Measurements from ENCODE around the gene AGPAT4. TPM values are rescaled to one million over a fixed set of nuclear protein-coding genes. Genes with fewer than 3 reads are reported as not detected.
"Not testable (repeated sequence)": the region's sequence is repeated elsewhere in the genome, so short reads cannot be mapped to it uniquely, and the experiment has no call there.

Gene AGPAT4
- total RNA-seq, 1 experiment from 2014 or later: 5.7 TPM

- peak; percentile 44 for DNase-seq (ENCODE audit: low read depth)
These were observed 133.9 kb downstream of the AGPAT4 start for GRCh38 chr6:161139766-161140553.

DNA sequence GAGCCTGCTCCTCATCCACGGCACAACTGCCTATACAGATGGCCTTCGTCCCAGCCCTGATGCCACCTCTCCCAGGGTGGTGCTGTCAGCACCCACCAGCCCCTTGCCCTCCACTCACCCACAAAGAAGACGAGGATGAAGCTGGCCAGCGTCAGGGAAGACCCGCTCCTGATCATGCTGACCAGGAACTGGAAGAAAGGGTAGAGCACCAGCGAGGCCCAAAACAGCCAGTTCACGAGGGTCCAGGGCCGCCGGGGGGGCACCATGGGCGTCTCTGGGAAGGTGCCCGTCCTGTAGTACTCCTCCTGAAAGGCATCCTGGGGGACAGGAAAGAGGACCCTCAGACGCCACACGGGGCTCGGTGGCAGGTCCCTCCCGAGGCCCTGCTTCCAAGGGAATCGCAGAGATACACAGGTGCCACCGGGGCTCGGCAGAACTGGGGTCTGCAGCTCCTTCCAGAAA, 134.5 kb downstream of the AGPAT4 start:
- no peak for DNase-seq (ENCODE audit: low read depth)

GRCh38 chr6:161138543-161139303, 135.1 kb downstream of the AGPAT4 start:
- no peak for DNase-seq (ENCODE audit: low read depth)

DNA sequence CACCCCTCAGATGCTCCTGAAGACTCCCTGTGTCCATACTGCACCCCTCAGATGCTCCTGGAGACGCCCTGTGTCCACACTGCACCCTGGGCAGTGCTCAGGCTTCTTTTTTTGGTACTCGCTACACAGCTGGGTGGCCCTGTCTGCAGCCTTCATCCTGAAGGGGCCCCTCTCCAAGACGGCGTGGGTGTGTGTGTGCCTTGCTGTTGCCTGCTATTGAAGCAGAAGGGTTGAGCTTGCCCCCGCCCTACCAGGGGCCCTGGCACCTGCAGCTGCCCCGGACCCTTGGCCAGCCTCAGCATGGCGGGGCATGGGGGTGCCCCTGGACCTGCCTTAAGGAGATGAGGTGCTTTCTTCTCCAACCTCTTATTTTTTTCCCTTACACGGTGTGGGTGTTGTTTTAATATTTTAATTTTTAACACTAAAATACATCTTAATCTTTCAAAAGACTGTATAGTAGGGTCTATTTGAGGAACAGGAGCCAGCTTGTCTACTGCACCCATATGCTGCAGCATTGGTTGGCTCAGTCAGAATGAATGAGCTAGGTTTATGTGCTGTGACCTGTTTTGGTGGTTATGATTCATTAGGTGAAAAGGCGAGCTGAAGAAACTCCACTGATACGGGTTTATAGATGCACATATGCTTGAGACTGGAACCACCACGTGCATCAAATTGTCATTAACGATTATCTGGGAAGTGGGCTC, 135.9 kb downstream of the AGPAT4 start:
- DNase-seq (ENCODE audit: low read depth): peak; percentile 34

GRCh38 chr6:161137320-161137719, 136.5 kb downstream of the AGPAT4 start:
- DNase-seq (ENCODE audit: low read depth): no peak

DNA sequence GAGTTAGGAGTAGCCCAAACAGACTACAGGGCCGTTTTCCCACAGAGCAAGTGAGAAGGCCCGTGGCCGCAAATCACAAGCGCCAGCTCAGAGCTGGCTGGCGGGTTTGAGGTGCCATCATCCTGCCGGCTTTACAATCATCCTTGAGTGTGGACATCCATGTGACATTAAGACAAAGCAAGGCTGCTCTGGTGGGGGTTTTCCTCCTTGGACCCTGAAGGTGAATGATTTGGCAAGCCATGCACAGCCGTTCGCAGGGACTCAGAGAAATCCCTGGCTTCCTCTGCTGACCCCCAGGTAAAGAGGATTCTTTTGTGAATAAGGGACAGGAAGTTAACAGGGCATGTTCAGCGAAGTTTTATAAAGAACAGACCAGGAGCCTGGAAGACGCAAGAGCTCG, 137.2 kb downstream of the AGPAT4 start:
- DNase-seq (ENCODE audit: low read depth): no peak

GRCh38 chr6:161135695-161136591, 137.9 kb downstream of the AGPAT4 start:
- DNase-seq (ENCODE audit: low read depth): no peak

GRCh38 chr6:161134550-161135298, 139.1 kb downstream of the AGPAT4 start:
- no peak for DNase-seq (ENCODE audit: low read depth)

- DNase-seq (ENCODE audit: low read depth): no peak
These were observed 139.9 kb downstream of the AGPAT4 start for GRCh38 chr6:161133963-161134362.

DNA sequence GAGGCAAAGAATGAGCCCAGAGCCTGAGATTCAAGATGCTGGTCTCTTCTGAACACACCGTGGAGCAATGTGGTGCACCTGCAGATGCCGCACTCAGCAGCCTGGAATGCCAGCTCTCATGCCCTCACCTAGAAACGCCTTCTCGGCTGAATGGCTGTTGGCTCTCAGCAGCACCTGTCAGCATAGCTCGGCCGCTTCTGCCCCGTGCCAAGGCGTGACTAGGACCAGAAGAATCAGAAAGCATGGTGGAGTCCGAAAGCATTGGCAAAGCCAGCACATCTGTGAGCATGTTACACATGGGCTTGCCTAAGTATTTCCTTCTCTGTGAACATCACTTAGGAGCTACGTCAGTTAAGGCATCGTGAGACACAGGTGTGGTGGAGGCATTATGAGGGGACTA, 141.5 kb downstream of the AGPAT4 start:
- no peak for DNase-seq (ENCODE audit: low read depth)

DNA sequence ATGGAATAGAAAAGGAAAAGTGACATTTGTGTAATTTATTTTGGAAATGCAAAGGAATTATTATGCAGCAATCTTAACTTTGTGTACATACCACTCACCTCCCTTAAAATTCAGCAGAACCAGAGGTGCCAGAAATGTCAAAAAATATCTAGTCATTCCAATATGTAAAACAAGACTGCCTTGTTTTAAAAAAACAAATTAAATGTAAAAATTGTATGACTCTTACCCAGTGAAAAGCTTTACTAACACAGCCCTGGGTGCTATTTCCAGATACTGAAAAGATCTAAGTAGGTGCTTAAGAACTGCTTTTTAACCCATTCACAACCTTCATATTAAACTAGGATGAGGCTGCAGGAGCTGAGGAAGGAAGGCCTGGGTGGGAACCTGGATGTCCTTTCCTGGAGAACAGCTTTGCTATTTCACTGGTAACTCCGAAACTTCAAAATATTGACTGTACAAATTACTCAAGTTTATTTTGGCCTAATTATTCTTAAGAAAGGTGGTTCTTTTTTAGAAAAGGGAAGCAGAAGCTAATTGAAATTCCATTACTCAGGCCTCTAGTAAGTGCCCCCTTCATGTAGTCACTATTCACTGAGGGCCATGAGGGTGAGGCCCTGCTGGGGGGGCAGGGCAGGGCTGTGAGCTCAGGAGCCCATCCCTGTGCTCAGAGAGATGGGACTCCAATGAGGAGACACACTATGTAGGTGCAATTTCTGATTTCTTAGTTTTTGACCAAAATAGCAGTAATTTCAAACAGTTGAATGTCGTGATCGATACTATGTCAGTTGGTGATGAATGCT, 142.7 kb downstream of the AGPAT4 start:
- DNase-seq (ENCODE audit: low read depth): no peak

DNA sequence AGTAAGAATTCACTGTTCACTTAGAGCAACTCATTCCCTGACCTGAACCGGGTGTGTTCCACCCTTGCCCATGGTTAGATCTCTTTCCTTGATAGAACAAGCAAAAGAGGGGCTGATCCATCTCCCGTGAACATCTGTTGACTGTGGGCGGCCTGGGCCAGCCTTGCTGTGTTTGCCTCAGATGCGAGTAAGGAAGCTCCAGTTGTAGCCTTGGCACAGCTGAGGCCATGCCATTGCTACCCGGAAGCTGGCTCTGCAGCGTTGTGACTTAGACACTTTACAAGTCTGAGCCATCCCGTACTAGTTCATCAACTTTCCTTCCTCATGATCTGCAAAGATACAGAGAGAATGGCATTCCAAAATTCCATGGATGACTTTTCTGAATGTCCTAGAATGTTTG, 143.3 kb downstream of the AGPAT4 start:
- no peak for DNase-seq (ENCODE audit: low read depth)

GRCh38 chr6:161128680-161129196, 145.1 kb downstream of the AGPAT4 start:
- DNase-seq (ENCODE audit: low read depth): peak; percentile 54

DNA sequence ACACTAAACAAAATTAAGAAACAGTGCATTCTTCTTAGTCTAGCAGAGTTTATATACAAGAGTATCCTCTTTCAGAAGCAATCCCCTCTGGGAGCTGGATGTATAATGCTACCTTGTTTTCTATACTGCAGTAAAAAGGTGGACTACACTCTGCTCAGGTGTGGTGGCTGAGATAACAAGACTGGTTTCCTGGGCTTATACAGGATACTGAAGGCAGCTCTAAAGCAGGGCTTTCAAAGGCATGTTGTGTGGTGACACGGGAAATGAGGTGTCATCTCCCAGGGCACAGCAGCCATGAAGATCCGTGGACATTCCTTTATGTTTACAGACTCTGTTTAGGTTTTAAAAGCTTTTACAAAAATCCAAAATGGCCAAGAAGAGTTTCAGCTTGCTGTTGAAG, 145.6 kb downstream of the AGPAT4 start:
- DNase-seq (ENCODE audit: low read depth): no peak

DNA sequence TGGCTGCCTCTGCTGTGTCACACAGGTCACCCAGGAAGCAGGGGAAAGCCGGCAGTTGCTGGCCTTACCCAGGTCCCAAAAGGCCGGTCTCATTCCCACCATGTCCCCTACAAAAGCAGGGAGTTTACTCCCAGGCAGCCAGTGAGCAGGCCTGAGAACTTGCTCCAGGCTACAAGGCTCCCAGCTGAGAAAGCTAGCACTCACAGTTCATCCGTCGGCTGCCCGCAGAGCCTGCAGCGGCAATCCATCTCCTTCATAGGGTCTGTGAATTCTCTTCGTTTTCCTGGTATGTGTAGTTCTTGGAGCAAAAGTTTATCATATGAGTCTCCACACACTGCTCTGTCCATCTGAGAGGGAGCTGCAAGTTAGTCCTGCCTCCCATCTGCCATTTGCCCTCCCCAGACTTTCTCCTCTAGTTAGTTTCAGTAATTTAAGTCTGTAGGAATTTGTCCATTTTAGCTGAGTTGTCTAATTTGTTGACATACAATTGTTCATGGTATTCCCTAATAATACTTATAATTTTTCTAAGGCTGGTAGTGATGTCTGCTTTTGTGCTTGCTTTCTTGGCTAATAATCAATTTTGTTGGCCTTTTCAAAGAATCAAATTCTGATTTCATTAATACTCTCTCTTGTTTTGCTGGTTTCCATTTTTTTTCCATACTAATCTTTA, 146.7 kb downstream of the AGPAT4 start:
- no peak for DNase-seq (ENCODE audit: low read depth)

- DNase-seq (ENCODE audit: low read depth): no peak
These were observed 148.3 kb downstream of the AGPAT4 start for GRCh38 chr6:161125591-161125990.

DNA sequence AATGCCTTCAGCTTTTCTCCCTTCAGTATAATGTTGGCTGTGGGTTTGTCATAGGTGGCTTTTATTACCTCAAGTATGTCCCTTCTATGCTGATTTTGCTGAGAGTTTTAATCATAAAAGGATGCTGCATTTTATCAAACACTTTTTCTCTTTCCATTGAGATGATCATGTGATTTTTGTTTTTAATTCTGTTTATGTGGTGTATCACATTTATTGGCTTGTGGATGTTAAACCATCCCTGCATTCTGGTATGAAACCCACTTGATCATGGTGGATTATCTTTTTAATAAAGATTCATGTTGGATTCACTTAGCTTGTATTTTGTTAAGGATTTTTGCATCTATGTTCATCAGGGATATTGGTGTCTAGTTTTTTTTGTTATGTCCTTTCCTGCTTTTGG, 150.5 kb downstream of the AGPAT4 start:
- not testable (repeated sequence) for DNase-seq (ENCODE audit: low read depth)

- DNase-seq (ENCODE audit: low read depth): no peak
These were observed 155.9 kb downstream of the AGPAT4 start for GRCh38 chr6:161117942-161118341.

DNA sequence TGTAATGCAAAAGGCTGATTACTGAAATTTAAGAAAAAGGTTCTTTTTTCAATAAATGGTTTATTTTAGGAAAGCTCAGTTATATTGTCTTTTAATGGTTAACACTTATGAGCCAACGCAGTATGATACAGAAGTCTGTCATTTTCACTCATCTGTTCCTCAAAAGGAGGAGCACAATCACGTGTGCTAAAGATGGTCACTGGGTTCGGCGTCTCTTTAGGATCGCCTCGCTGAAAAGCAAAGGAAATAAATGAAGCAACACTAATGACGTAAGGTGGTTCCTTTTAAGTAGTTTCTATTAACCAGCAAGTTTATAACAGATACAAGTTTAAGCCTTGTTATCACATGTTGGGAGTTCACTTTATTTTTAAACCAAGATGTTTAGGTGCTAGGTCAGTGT, 156.6 kb downstream of the AGPAT4 start:
- DNase-seq (ENCODE audit: low read depth): no peak
